Measurements from ENCODE around the gene RNLS.

The RNLS gene

GRCh38 chr10:88254091-88254490, 329.0 kb downstream of the RNLS start (continued):
- no peak for TF ChIP-seq ZBTB49 (tag by site-specific recombination; IDR thresholded peaks at IDR 0.05; ENCODE audit: low read depth)
- TF ChIP-seq GLIS2 (tag by site-specific recombination; IDR thresholded peaks at IDR 0.05), result no peak

GRCh38 chr10:88253622-88254021, 329.5 kb downstream of the RNLS start:
- Histone ChIP-seq H3K4me3 (ENCODE audit: low read depth, low read length) (no peak overlapping the region), H3K27ac (ENCODE audit: extremely low read depth, low read depth, low read length) (no peak overlapping the region), H3K9me3 (ENCODE audit: control insufficient read depth, insufficient read depth, low read depth, low read length) (no peaks in the 10 kb centered on the region), H3K4me1 (ENCODE audit: control insufficient read depth, insufficient read depth, low read length) (peaks cover 18% of the 10 kb centered on the region), H3K36me3 (ENCODE audit: control insufficient read depth in 2 of 2, insufficient read depth in 1 of 2, low read length in 2 of 2) (no peaks in the 10 kb centered on the region)
- ChIA-PET CTCF (no interaction called here), POLR2A (no interaction called here)
- TF ChIP-seq ZNF585B (tag by site-specific recombination; IDR thresholded peaks at IDR 0.05) (no peak), GLIS1 (tag by site-specific recombination; IDR thresholded peaks at IDR 0.05) (peak; percentile 39; the same call in 1 of the 2 replicates)

- Histone ChIP-seq H3K36me3 (ENCODE audit: control insufficient read depth in 2 of 2, insufficient read depth in 1 of 2, low read length in 2 of 2) (no peaks in the 10 kb centered on the region), H3K9me3 (ENCODE audit: control insufficient read depth, insufficient read depth, low read depth, low read length) (no peaks in the 10 kb centered on the region), H3K4me3 (ENCODE audit: low read depth, low read length) (no peak overlapping the region), H3K27ac (ENCODE audit: extremely low read depth, low read depth, low read length) (no peak overlapping the region), H3K4me1 (ENCODE audit: control insufficient read depth, insufficient read depth, low read length) (peaks cover 18% of the 10 kb centered on the region)
- CTCF ChIA-PET, result no interaction called here
- POLR2A ChIA-PET, result no interaction called here
- TF ChIP-seq ZNF707 (tag by site-specific recombination; IDR thresholded peaks at IDR 0.05) (no peak), ZNF37A (tag by site-specific recombination; IDR thresholded peaks at IDR 0.05) (no peak), ZNF18 (tag by site-specific recombination; IDR thresholded peaks at IDR 0.05) (no peak), ZNF514 (tag by site-specific recombination; IDR thresholded peaks at IDR 0.05) (no peak), ZNF211 (tag by site-specific recombination; IDR thresholded peaks at IDR 0.05; ENCODE audit: low read depth) (no peak), ZFP69B (tag by site-specific recombination; IDR thresholded peaks at IDR 0.05) (no peak), SETDB1 (IDR thresholded peaks at IDR 0.05; ENCODE audit: insufficient read length, low read length) (no peak)
Observed at GRCh38 chr10:88253128-88253527, 330.0 kb downstream of the RNLS start.

- H3K36me3 ChIP-seq (ENCODE audit: control insufficient read depth in 2 of 2, insufficient read depth in 1 of 2, low read length in 2 of 2), result no peaks in the 10 kb centered on the region
- H3K27ac ChIP-seq (ENCODE audit: extremely low read depth, low read depth, low read length), result no peak overlapping the region
- no peaks in the 10 kb centered on the region for H3K9me3 ChIP-seq (ENCODE audit: control insufficient read depth, insufficient read depth, low read depth, low read length)
- CTCF ChIA-PET, result no interaction called here
- POLR2A ChIA-PET, result no interaction called here
- H3K4me3 ChIP-seq (ENCODE audit: low read depth, low read length), result no peak overlapping the region
- peaks cover 21% of the 10 kb centered on the region for H3K4me1 ChIP-seq (ENCODE audit: control insufficient read depth, insufficient read depth, low read length)
- no peak for TF ChIP-seq ZNF26 (tag by site-specific recombination; IDR thresholded peaks at IDR 0.05)
- TF ChIP-seq ZNF639 (tag by site-specific recombination; IDR thresholded peaks at IDR 0.05), result no peak
- TF ChIP-seq ZNF202 (tag by site-specific recombination; IDR thresholded peaks at IDR 0.05; ENCODE audit: borderline replicate concordance), result no peak
- no peak for TF ChIP-seq ZBTB17 (tag by site-specific recombination; IDR thresholded peaks at IDR 0.05)
- TF ChIP-seq PBX3 (CRISPR knock-in tag; IDR thresholded peaks at IDR 0.05), result no peak
- no peak for TF ChIP-seq ZNF76 (tag by site-specific recombination; IDR thresholded peaks at IDR 0.05; ENCODE audit: borderline replicate concordance, low read depth)
- no peak for TF ChIP-seq ZBTB21 (tag by site-specific recombination; IDR thresholded peaks at IDR 0.05)
- no peak for TF ChIP-seq ZNF350 (tag by site-specific recombination; IDR thresholded peaks at IDR 0.05)
- no peak for TF ChIP-seq PRDM4 (tag by site-specific recombination; IDR thresholded peaks at IDR 0.05)
- no peak for TF ChIP-seq ZNF324 (tag by site-specific recombination; IDR thresholded peaks at IDR 0.05)
Observed at GRCh38 chr10:88249450-88249849, 333.7 kb downstream of the RNLS start.
